ENCODE data around the gene CYTH1. TPM values are rescaled to one million over a fixed set of nuclear protein-coding genes. Genes with fewer than 3 reads are reported as not detected.
A peak's percentile ranks its signal among the peaks of the same experiment; 100 is the strongest.

Gene CYTH1
- total RNA-seq, 6 experiments from 2014 or later, result 7.7 to 15.3 (median 10.9) TPM

DNA sequence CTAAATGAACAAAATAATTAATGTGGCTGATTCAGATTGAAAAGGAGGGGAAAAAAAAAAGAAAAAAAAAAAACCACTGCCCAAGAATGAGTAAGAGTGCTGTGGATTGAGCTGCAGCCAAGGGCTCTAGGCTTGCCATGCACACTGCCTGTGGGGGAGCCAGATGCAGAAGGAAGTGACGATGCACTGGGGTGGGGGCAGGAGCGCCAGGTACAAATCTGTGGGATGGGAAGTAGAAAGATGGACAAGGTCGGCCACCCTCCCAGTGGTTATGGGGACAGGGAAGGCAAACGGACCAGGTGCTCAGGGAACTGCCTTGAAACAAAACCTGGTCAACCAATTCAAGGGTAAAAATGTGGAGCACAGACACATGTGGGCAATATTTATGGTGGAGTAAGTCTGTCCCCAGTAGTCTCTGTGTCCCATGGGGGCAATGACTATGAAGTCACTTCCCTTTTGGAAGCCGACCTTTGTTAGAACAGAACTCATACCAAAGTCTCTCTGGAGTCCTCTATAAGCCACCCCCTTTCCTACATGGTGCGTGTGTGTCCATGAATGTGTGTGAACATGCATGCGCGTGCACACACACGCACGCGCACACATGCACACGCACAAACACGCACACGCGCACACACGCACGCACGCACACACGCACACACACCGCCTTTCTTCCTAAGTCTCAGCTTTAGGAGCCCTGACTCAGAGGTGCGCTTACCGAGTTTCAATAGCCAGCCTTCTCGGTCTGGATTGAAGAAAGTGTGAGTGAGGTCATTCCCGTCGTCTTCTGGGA is 84.3 kb downstream of the CYTH1 start:
- Mint-ChIP-seq H3K4me3 (no peak overlapping the region), H3K27me3 (ENCODE audit: insufficient read depth) (peaks cover 2% of the 10 kb centered on the region; the same call in 1 of the 2 replicates), H3K4me1 (ENCODE audit: low read depth) (peaks cover 17% of the 10 kb centered on the region), H3K36me3 (ENCODE audit: low read depth) (peaks cover 5% of the 10 kb centered on the region), H3K27ac (peak overlapping the region; percentile 47; the same call in 1 of the 2 replicates), H3K9me3 (no peaks in the 10 kb centered on the region)
- DNase-seq, result peak; percentile 16
- TF ChIP-seq, protein P1, sequence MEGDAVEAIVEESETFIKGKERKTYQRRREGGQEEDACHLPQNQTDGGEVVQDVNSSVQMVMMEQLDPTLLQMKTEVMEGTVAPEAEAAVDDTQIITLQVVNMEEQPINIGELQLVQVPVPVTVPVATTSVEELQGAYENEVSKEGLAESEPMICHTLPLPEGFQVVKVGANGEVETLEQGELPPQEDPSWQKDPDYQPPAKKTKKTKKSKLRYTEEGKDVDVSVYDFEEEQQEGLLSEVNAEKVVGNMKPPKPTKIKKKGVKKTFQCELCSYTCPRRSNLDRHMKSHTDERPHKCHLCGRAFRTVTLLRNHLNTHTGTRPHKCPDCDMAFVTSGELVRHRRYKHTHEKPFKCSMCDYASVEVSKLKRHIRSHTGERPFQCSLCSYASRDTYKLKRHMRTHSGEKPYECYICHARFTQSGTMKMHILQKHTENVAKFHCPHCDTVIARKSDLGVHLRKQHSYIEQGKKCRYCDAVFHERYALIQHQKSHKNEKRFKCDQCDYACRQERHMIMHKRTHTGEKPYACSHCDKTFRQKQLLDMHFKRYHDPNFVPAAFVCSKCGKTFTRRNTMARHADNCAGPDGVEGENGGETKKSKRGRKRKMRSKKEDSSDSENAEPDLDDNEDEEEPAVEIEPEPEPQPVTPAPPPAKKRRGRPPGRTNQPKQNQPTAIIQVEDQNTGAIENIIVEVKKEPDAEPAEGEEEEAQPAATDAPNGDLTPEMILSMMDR (IDR thresholded peaks at IDR 0.05), result no peak

DNA sequence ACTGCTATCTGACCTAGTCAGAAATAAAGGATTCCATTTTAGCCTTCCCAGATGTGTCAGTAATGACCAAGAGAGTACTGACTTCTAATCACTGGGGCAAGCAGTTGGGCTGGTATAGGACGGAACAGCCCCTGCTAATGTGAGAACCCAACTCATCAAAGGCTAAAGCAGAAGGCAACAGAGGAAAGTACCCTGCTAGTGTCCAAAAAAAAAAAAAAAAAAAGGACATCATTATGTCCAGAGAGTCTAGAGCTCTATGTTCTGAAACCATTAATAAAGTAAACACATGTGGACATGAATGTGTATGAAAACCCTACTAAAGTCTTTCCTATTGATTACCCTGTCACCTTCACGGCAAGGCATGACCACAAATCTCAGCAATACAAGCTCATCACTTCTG is 85.0 kb downstream of the CYTH1 start:
- TF ChIP-seq, protein P1 (IDR thresholded peaks at IDR 0.05), result no peak

DNA sequence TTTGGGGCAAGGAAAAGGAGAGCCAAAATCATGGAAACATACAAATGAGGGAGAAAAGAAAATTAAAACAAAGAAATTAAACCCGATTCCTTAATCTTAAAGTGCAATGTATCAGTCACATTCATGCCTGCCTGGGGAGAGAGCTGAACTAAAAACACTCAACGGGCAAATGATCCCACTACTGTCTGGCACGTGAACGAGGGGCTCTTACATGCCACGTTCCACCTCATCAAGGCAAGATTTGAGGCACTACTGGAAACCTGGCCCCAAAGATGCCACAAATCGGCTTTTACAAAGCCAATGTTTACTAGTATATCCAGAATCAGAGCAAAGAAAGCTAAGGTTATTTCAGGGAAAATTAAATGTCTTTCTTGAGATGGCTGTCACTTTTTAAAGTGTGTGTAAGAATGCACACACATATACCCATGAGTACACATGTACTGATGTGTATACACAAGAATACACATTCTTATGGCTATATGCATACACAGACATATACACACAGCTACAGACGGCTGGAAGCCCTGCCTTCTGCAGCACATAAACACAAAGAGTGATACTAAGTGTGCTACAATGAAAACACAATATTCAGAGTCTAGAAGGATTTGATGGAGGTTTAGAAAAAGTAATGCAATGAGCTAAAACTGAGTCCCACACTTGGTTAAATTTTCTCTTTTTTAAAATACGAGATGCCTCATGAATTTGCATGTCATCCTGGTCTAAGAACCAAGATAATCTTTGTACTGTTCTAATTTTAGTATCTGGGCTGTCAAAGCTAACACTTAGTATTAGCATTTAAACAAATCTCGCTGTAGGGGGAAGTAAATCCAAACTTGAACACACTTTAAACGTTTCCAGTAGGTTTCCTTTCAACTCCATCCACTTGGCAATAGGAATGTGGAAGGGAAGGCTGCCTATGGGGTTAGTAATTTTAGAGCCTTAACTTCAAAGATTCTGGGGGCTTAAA is 85.8 kb downstream of the CYTH1 start:
- TF ChIP-seq, protein P1 (IDR thresholded peaks at IDR 0.05), result no peak
- H3K27ac Mint-ChIP-seq, result no peak overlapping the region
- H3K36me3 Mint-ChIP-seq (ENCODE audit: low read depth), result peaks cover 11% of the 10 kb centered on the region
- DNase-seq, result no peak
- H3K27me3 Mint-ChIP-seq (ENCODE audit: insufficient read depth), result peaks cover 2% of the 10 kb centered on the region; the same call in 1 of the 2 replicates
- no peak overlapping the region for H3K4me3 Mint-ChIP-seq
- no peaks in the 10 kb centered on the region for H3K9me3 Mint-ChIP-seq
- peaks cover 17% of the 10 kb centered on the region for H3K4me1 Mint-ChIP-seq (ENCODE audit: low read depth)

More for the DNA sequence above, 85.0 kb downstream of the CYTH1 start:
- H3K9me3 Mint-ChIP-seq, result no peaks in the 10 kb centered on the region
- no peak for DNase-seq
- 0 out of 2 replicates have a peak overlapping the region, but pooled peaks have one; percentile 47 for H3K27ac Mint-ChIP-seq
- no peak overlapping the region for H3K4me3 Mint-ChIP-seq
- H3K36me3 Mint-ChIP-seq (ENCODE audit: low read depth), result peaks cover 8% of the 10 kb centered on the region
- H3K4me1 Mint-ChIP-seq (ENCODE audit: low read depth), result peaks cover 17% of the 10 kb centered on the region
- H3K27me3 Mint-ChIP-seq (ENCODE audit: insufficient read depth), result peaks cover 2% of the 10 kb centered on the region; the same call in 1 of the 2 replicates

DNA sequence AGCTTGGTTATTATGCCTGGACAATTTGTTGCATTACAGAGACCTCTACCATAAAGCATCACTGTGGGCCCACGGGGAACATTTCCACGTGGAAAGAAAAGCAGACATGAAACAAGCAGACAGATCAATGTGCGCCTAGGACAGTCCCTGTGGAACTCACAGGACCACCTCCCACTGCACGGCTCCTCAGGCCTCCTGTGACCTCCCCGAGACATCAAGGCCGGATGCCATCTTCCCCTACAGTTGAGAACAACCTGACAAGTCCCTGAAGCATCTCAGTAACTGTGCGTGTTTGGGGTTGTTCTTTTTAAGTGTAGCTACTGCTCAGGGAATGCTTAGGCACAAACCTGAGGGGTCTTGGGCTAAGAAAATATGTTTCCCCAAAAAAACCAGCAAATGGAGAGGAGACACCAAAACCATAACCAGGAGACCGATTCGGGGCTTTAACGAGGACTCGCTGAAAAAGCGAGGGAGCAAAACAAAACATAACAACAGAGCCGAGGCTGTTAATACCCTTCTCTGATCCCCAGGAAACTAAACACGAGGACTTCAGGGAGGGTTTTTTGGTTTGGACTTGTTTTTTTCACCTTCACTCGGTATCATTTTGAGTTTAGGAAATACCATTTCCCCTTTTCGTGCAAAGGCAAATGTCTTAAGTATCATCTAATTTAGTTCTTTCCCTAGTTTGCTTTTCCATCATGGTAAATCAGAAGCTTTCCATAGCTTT is 87.1 kb downstream of the CYTH1 start:
- peaks cover 2% of the 10 kb centered on the region; the same call in 1 of the 2 replicates for H3K27me3 Mint-ChIP-seq (ENCODE audit: insufficient read depth)
- no peak overlapping the region for H3K4me3 Mint-ChIP-seq
- H3K4me1 Mint-ChIP-seq (ENCODE audit: low read depth), result peaks cover 17% of the 10 kb centered on the region
- TF ChIP-seq, protein P1 (IDR thresholded peaks at IDR 0.05), result no peak
- no peak overlapping the region for H3K27ac Mint-ChIP-seq
- no peak for DNase-seq
- no peaks in the 10 kb centered on the region for H3K9me3 Mint-ChIP-seq
- peaks cover 11% of the 10 kb centered on the region for H3K36me3 Mint-ChIP-seq (ENCODE audit: low read depth)
